ENCODE data around the gene TBC1D9B. TPM values are rescaled to one million over a fixed set of nuclear protein-coding genes. Genes with fewer than 3 reads are reported as not detected.

Gene TBC1D9B
- total and polyA plus RNA-seq, 2 of the 13 experiments (the other 11 are each of a cell fraction or from before 2014, with no cell fraction given): 35.0 to 50.0 TPM

DNA sequence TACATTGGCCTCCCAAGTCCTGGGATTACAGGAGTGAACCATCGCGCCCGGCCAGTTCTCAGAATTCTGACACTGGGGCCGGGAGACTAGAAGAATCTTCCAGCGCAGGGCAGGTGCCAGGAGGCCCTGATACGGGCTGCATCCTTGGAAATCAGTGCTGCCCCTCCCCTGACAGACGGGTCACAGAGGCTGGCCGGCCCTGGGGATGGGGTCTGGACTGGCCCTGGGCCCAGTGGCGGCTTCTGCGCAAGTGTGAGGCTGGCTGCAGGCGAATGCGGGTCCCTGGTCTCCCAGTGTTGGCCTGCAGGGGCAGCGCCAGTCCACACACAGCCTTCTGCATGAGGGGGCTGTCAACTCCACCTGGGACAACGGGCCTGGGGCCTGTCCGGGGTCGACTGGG is 831 bp upstream of the TBC1D9B start (continued):
- TF ChIP-seq, protein P1, sequence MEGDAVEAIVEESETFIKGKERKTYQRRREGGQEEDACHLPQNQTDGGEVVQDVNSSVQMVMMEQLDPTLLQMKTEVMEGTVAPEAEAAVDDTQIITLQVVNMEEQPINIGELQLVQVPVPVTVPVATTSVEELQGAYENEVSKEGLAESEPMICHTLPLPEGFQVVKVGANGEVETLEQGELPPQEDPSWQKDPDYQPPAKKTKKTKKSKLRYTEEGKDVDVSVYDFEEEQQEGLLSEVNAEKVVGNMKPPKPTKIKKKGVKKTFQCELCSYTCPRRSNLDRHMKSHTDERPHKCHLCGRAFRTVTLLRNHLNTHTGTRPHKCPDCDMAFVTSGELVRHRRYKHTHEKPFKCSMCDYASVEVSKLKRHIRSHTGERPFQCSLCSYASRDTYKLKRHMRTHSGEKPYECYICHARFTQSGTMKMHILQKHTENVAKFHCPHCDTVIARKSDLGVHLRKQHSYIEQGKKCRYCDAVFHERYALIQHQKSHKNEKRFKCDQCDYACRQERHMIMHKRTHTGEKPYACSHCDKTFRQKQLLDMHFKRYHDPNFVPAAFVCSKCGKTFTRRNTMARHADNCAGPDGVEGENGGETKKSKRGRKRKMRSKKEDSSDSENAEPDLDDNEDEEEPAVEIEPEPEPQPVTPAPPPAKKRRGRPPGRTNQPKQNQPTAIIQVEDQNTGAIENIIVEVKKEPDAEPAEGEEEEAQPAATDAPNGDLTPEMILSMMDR (CRISPR knock-in tag; IDR thresholded peaks at IDR 0.05): peak; percentile 79
- TF ChIP-seq, protein P2, sequence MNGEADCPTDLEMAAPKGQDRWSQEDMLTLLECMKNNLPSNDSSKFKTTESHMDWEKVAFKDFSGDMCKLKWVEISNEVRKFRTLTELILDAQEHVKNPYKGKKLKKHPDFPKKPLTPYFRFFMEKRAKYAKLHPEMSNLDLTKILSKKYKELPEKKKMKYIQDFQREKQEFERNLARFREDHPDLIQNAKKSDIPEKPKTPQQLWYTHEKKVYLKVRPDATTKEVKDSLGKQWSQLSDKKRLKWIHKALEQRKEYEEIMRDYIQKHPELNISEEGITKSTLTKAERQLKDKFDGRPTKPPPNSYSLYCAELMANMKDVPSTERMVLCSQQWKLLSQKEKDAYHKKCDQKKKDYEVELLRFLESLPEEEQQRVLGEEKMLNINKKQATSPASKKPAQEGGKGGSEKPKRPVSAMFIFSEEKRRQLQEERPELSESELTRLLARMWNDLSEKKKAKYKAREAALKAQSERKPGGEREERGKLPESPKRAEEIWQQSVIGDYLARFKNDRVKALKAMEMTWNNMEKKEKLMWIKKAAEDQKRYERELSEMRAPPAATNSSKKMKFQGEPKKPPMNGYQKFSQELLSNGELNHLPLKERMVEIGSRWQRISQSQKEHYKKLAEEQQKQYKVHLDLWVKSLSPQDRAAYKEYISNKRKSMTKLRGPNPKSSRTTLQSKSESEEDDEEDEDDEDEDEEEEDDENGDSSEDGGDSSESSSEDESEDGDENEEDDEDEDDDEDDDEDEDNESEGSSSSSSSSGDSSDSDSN (CRISPR knock-in tag; IDR thresholded peaks at IDR 0.05): 0 out of 2 replicates have a peak, but pooled peaks have one; percentile 48
- TF ChIP-seq ZNF101 (CRISPR knock-in tag; IDR thresholded peaks at IDR 0.05; ENCODE audit: borderline replicate concordance, low read depth): no peak
- no peak for TF ChIP-seq AHR (CRISPR knock-in tag; IDR thresholded peaks at IDR 0.05)
- TF ChIP-seq ZNF143 (CRISPR knock-in tag; IDR thresholded peaks at IDR 0.05): no peak
- TF ChIP-seq, protein P3, sequence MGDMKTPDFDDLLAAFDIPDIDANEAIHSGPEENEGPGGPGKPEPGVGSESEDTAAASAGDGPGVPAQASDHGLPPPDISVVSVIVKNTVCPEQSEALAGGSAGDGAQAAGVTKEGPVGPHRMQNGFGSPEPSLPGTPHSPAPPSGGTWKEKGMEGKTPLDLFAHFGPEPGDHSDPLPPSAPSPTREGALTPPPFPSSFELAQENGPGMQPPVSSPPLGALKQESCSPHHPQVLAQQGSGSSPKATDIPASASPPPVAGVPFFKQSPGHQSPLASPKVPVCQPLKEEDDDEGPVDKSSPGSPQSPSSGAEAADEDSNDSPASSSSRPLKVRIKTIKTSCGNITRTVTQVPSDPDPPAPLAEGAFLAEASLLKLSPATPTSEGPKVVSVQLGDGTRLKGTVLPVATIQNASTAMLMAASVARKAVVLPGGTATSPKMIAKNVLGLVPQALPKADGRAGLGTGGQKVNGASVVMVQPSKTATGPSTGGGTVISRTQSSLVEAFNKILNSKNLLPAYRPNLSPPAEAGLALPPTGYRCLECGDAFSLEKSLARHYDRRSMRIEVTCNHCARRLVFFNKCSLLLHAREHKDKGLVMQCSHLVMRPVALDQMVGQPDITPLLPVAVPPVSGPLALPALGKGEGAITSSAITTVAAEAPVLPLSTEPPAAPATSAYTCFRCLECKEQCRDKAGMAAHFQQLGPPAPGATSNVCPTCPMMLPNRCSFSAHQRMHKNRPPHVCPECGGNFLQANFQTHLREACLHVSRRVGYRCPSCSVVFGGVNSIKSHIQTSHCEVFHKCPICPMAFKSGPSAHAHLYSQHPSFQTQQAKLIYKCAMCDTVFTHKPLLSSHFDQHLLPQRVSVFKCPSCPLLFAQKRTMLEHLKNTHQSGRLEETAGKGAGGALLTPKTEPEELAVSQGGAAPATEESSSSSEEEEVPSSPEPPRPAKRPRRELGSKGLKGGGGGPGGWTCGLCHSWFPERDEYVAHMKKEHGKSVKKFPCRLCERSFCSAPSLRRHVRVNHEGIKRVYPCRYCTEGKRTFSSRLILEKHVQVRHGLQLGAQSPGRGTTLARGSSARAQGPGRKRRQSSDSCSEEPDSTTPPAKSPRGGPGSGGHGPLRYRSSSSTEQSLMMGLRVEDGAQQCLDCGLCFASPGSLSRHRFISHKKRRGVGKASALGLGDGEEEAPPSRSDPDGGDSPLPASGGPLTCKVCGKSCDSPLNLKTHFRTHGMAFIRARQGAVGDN (CRISPR knock-in tag; IDR thresholded peaks at IDR 0.05): peak; percentile 61
- no peak for TF ChIP-seq NFE2L1 (CRISPR knock-in tag; IDR thresholded peaks at IDR 0.05; ENCODE audit: borderline replicate concordance)
- TF ChIP-seq ZSCAN30 (CRISPR knock-in tag; IDR thresholded peaks at IDR 0.05): no peak
- TF ChIP-seq ZMYM4 (CRISPR knock-in tag; IDR thresholded peaks at IDR 0.05): 0 out of 2 replicates have a peak, but pooled peaks have one; percentile 7
- peak; percentile 41; the same call in 1 of the 2 replicates for TF ChIP-seq ZNF768 (CRISPR knock-in tag; IDR thresholded peaks at IDR 0.05)
- TF ChIP-seq NCOA1 (CRISPR knock-in tag; IDR thresholded peaks at IDR 0.05): no peak
- no peak for TF ChIP-seq FOXJ3 (CRISPR knock-in tag; IDR thresholded peaks at IDR 0.05; ENCODE audit: borderline replicate concordance)
- TF ChIP-seq, protein P4, sequence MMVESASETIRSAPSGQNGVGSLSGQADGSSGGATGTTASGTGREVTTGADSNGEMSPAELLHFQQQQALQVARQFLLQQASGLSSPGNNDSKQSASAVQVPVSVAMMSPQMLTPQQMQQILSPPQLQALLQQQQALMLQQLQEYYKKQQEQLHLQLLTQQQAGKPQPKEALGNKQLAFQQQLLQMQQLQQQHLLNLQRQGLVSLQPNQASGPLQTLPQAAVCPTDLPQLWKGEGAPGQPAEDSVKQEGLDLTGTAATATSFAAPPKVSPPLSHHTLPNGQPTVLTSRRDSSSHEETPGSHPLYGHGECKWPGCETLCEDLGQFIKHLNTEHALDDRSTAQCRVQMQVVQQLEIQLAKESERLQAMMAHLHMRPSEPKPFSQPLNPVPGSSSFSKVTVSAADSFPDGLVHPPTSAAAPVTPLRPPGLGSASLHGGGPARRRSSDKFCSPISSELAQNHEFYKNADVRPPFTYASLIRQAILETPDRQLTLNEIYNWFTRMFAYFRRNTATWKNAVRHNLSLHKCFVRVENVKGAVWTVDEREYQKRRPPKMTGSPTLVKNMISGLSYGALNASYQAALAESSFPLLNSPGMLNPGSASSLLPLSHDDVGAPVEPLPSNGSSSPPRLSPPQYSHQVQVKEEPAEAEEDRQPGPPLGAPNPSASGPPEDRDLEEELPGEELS (CRISPR knock-in tag; IDR thresholded peaks at IDR 0.05): no peak
- TF ChIP-seq, protein P5, sequence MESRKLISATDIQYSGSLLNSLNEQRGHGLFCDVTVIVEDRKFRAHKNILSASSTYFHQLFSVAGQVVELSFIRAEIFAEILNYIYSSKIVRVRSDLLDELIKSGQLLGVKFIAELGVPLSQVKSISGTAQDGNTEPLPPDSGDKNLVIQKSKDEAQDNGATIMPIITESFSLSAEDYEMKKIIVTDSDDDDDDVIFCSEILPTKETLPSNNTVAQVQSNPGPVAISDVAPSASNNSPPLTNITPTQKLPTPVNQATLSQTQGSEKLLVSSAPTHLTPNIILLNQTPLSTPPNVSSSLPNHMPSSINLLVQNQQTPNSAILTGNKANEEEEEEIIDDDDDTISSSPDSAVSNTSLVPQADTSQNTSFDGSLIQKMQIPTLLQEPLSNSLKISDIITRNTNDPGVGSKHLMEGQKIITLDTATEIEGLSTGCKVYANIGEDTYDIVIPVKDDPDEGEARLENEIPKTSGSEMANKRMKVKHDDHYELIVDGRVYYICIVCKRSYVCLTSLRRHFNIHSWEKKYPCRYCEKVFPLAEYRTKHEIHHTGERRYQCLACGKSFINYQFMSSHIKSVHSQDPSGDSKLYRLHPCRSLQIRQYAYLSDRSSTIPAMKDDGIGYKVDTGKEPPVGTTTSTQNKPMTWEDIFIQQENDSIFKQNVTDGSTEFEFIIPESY (CRISPR knock-in tag; IDR thresholded peaks at IDR 0.05): peak; percentile 93
- TF ChIP-seq TAF1 (CRISPR knock-in tag; IDR thresholded peaks at IDR 0.05): no peak
- no peak for TF ChIP-seq POLR2AphosphoS5 (IDR thresholded peaks at IDR 0.05; ENCODE audit: low read depth, low read length)
- TF ChIP-seq ZBTB7B (CRISPR knock-in tag; IDR thresholded peaks at IDR 0.05): peak; percentile 59; the same call in 1 of the 2 replicates
- no peak for TF ChIP-seq ZNF263 (CRISPR knock-in tag; IDR thresholded peaks at IDR 0.05)
- TF ChIP-seq XRCC5 (optimal IDR thresholded peaks at IDR 0.05; ENCODE audit: low read length): peak; percentile 74

Data from HepG2 (cell line).